ENCODE measurements around the gene NELFE.
"Not testable (repeated sequence)": the region's sequence is repeated elsewhere in the genome, so short reads cannot be mapped to it uniquely, and the experiment has no call there.

Gene NELFE

GRCh38 chr6:31915351-31915750 is 43.4 kb downstream of the NELFE start:
- Histone ChIP-seq H3K9ac (no peak overlapping the region), H3K27me3 (ENCODE audit: insufficient read depth, low read depth) (no peaks in the 10 kb centered on the region), H3K4me2 (no peak overlapping the region), H3K79me2 (ENCODE audit: insufficient read depth, low read depth) (no peaks in the 10 kb centered on the region), H3K4me3 (IDR thresholded peaks at IDR 0.05; ENCODE audit: insufficient read depth, low read depth, low read length) (no peak overlapping the region), H3K36me3 (ENCODE audit: insufficient read depth) (no peaks in the 10 kb centered on the region), H2AFZ (ENCODE audit: low read depth) (no peak overlapping the region), H4K20me1 (ENCODE audit: insufficient read depth) (no peaks in the 10 kb centered on the region), H3K4me1 (ENCODE audit: low read depth, poor library complexity, severe bottlenecking) (no peaks in the 10 kb centered on the region), H3K27ac (no peak overlapping the region)
- TF ChIP-seq, protein P1, sequence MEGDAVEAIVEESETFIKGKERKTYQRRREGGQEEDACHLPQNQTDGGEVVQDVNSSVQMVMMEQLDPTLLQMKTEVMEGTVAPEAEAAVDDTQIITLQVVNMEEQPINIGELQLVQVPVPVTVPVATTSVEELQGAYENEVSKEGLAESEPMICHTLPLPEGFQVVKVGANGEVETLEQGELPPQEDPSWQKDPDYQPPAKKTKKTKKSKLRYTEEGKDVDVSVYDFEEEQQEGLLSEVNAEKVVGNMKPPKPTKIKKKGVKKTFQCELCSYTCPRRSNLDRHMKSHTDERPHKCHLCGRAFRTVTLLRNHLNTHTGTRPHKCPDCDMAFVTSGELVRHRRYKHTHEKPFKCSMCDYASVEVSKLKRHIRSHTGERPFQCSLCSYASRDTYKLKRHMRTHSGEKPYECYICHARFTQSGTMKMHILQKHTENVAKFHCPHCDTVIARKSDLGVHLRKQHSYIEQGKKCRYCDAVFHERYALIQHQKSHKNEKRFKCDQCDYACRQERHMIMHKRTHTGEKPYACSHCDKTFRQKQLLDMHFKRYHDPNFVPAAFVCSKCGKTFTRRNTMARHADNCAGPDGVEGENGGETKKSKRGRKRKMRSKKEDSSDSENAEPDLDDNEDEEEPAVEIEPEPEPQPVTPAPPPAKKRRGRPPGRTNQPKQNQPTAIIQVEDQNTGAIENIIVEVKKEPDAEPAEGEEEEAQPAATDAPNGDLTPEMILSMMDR (conservative IDR thresholded peaks at IDR 0.05; ENCODE audit: low read depth, low read length), result no peak

- H3K36me3 ChIP-seq (ENCODE audit: insufficient read depth), result no peaks in the 10 kb centered on the region
- H3K4me3 ChIP-seq (IDR thresholded peaks at IDR 0.05; ENCODE audit: insufficient read depth, low read depth, low read length), result no peak overlapping the region
- no peak overlapping the region for H3K27ac ChIP-seq
- H3K27me3 ChIP-seq (ENCODE audit: insufficient read depth, low read depth), result no peaks in the 10 kb centered on the region
- no peak overlapping the region for H2AFZ ChIP-seq (ENCODE audit: low read depth)
- peaks cover 6% of the 10 kb centered on the region for H3K4me1 ChIP-seq (ENCODE audit: low read depth, poor library complexity, severe bottlenecking)
- H4K20me1 ChIP-seq (ENCODE audit: insufficient read depth), result no peaks in the 10 kb centered on the region
- no peak overlapping the region for H3K4me2 ChIP-seq
- H3K79me2 ChIP-seq (ENCODE audit: insufficient read depth, low read depth), result no peaks in the 10 kb centered on the region
- H3K9ac ChIP-seq, result no peak overlapping the region
- TF ChIP-seq, protein P1 (conservative IDR thresholded peaks at IDR 0.05; ENCODE audit: low read depth, low read length), result no peak
Observed at GRCh38 chr6:31911826-31912585, 46.8 kb downstream of the NELFE start.

DNA sequence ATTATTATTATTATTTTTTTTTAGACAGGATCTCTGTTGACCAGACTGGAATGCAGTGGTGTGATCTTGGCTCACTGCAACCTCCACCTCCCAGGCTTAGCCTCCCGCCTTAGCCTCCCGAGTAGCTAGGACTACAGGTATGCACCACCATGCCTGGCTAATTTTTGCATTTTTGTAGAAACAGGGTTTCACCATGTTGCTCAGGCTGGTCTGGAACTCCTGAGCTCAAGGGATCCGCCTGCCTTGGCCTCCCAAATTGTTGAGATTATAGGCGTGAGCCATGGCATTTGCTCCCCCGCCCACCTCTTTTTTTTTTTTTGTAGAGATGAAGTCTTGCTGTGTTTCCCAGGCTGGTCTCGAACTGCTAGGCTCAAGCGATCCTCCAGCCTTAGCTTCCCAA is 49.5 kb downstream of the NELFE start:
- not testable (repeated sequence) for H3K27ac ChIP-seq; H3K4me2 ChIP-seq; H3K9ac ChIP-seq; H3K36me3 ChIP-seq (ENCODE audit: insufficient read depth); H3K4me3 ChIP-seq (IDR thresholded peaks at IDR 0.05; ENCODE audit: insufficient read depth, low read depth, low read length); H2AFZ ChIP-seq (ENCODE audit: low read depth); H3K27me3 ChIP-seq (ENCODE audit: insufficient read depth, low read depth); H3K79me2 ChIP-seq (ENCODE audit: insufficient read depth, low read depth); H4K20me1 ChIP-seq (ENCODE audit: insufficient read depth)
- peaks cover 11% of the 10 kb centered on the region for H3K4me1 ChIP-seq (ENCODE audit: low read depth, poor library complexity, severe bottlenecking)

GRCh38 chr6:31908791-31909190 is 50.0 kb downstream of the NELFE start:
- H3K4me3 ChIP-seq (IDR thresholded peaks at IDR 0.05; ENCODE audit: insufficient read depth, low read depth, low read length), result no peak overlapping the region

DNA sequence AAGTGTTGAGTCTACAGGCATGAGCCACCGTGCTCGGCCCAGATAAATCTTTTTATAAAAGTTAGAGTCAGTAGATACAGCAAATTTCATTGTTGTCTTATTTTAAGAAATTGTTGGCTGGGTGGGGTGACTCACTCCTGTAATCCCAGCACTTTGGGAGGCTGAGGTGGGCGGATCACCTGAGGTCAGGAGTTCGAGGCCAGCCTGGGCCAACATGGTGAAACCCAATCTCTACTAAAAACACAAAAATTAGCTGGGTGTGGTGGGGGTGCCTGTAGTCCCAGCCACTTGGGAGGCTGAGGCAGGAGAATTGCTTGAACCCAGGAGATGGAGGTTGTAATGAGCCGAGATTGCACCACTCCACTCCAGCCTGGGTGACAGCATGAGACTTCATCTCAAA is 50.5 kb downstream of the NELFE start:
- H3K27ac ChIP-seq, H3K4me2 ChIP-seq: not testable (repeated sequence)

More at GRCh38 chr6:31908791-31909190, 50.0 kb downstream of the NELFE start:
- peaks cover 11% of the 10 kb centered on the region for H3K4me1 ChIP-seq (ENCODE audit: low read depth, poor library complexity, severe bottlenecking)
- H3K4me2 ChIP-seq, result no peak overlapping the region
- H3K36me3 ChIP-seq (ENCODE audit: insufficient read depth), result no peaks in the 10 kb centered on the region
- no peak overlapping the region for H3K27ac ChIP-seq
- TF ChIP-seq, protein P1 (conservative IDR thresholded peaks at IDR 0.05; ENCODE audit: low read depth, low read length), result no peak
- H2AFZ ChIP-seq (ENCODE audit: low read depth), result no peak overlapping the region
- H4K20me1 ChIP-seq (ENCODE audit: insufficient read depth), result no peaks in the 10 kb centered on the region
- no peak overlapping the region for H3K9ac ChIP-seq
- H3K79me2 ChIP-seq (ENCODE audit: insufficient read depth, low read depth), result no peaks in the 10 kb centered on the region
- H3K27me3 ChIP-seq (ENCODE audit: insufficient read depth, low read depth), result no peaks in the 10 kb centered on the region; the same call in 1 of the 2 replicates

More for the DNA sequence above, 50.5 kb downstream of the NELFE start:
- H2AFZ ChIP-seq (ENCODE audit: low read depth); H3K4me3 ChIP-seq (IDR thresholded peaks at IDR 0.05; ENCODE audit: insufficient read depth, low read depth, low read length); H3K27me3 ChIP-seq (ENCODE audit: insufficient read depth, low read depth); H3K36me3 ChIP-seq (ENCODE audit: insufficient read depth); H4K20me1 ChIP-seq (ENCODE audit: insufficient read depth); H3K79me2 ChIP-seq (ENCODE audit: insufficient read depth, low read depth); H3K9ac ChIP-seq: not testable (repeated sequence)
- H3K4me1 ChIP-seq (ENCODE audit: low read depth, poor library complexity, severe bottlenecking), result peaks cover 12% of the 10 kb centered on the region

Measured in KMS-11 (cell line).